ENCODE results near the gene OR5K1.

- TF ChIP-seq CTCF (conservative IDR thresholded peaks at IDR 0.05) (no peak), ZFX (IDR thresholded peaks at IDR 0.05) (no peak)
Observed at GRCh38 chr3:98500019-98500418, 37.0 kb downstream of the OR5K1 start.
